HepG2 (cell line): ENCODE data around the gene ANKRD60. TPM values are rescaled to one million over a fixed set of nuclear protein-coding genes. Genes with fewer than 3 reads are reported as not detected.

Source experiments
- DNMT3B ChIP-seq: conservative IDR thresholded peaks from 2 replicates; pipeline ENCODE4 v1.6.1; 2016; ENCODE audit warnings: missing biosample characterization, control low read depth
- FOXP1 ChIP-seq, 2 experiments: fragments of 450-650 bp in 1 of 2; IDR thresholded peaks; 2 replicates each; pipeline ENCODE4 v1.6.1; 2017 to 2018; ENCODE audit warnings: antibody characterized with exemption in 1 of 2
- FUBP1 ChIP-seq: sonication (generic); formaldehyde crosslinking; IDR thresholded peaks from 2 replicates; pipeline ENCODE4 v1.5.1; 2020; ENCODE audit warnings: missing genetic modification reagents, mild to moderate bottlenecking, borderline replicate concordance
- TERF1 ChIP-seq: sonication (generic); formaldehyde crosslinking; IDR thresholded peaks from 2 replicates; pipeline ENCODE4 v1.8.0; 2022; ENCODE audit warnings: mild to moderate bottlenecking, missing genetic modification reagents, moderate library complexity
- THYN1 ChIP-seq: sonication (generic); formaldehyde crosslinking; IDR thresholded peaks from 2 replicates; pipeline ENCODE4 v1.8.1; 2023; ENCODE audit warnings: low read depth, mild to moderate bottlenecking, moderate library complexity, missing genetic modification reagents, borderline replicate concordance
- ZSCAN20 ChIP-seq: sonication (generic); formaldehyde crosslinking; IDR thresholded peaks from 2 replicates; pipeline ENCODE4 v1.4.0; 2020; ENCODE audit warnings: missing genetic modification reagents, mild to moderate bottlenecking, borderline replicate concordance
- polyA plus RNA-seq, 8 experiments: library from polyadenylated mRNA; depleted of rRNA in 3 of 8; stranded (reverse) in 7 of 8; unstranded in 1 of 8; fragments of >200 nt; fragmentation: Illumina TruSeq in 4 of 8; extraction: Trizol in 4 of 8; gene quantifications; 2 replicates each; pipeline versions ENCODE4 v1.2.1 to v1.2.3, GENCODE V29; 2011 to 2016; ENCODE audit warnings: low read depth in 4 of 8, missing spikeins in 1 of 8, mixed read lengths in 1 of 8; ENCODE audit not compliant: insufficient read depth in 1 of 8
- total RNA-seq, 5 experiments: library from RNA; depleted of rRNA; stranded (reverse); fragments of >200 nt; fragmentation: Illumina TruSeq; extraction: Trizol; gene quantifications; 2 replicates each; pipeline ENCODE4 v1.2.3, GENCODE V29; 2016; ENCODE audit warnings: low read depth in 1 of 5
- TF ChIP-seq, protein P1 (sequence below): sonication (generic); formaldehyde crosslinking; IDR thresholded peaks from 2 replicates; pipeline ENCODE4 v1.4.0; 2020; ENCODE audit warnings: missing genetic modification reagents
- TF ChIP-seq, protein P2 (sequence below): sonication (generic); formaldehyde crosslinking; conservative IDR thresholded peaks from 2 replicates; pipeline ENCODE4 v1.4.0; 2020; ENCODE audit warnings: missing genetic modification reagents
- TF ChIP-seq, protein P3 (sequence below): sonication (generic); formaldehyde crosslinking; IDR thresholded peaks from 2 replicates; pipeline ENCODE4 v1.8.0; 2022; ENCODE audit warnings: missing genetic modification reagents, mild to moderate bottlenecking, moderate library complexity, borderline replicate concordance
- TF ChIP-seq, protein P4 (sequence below), 2 experiments: sonication (generic) in 1 of 2; formaldehyde crosslinking in 1 of 2; IDR thresholded peaks; 2 replicates each; pipeline versions ENCODE4 v1.4.0 to v1.6.1; 2018 to 2020; ENCODE audit warnings: missing genetic modification reagents in 2 of 2, borderline replicate concordance in 1 of 2, low read depth in 1 of 2, mild to moderate bottlenecking in 1 of 2, missing biosample characterization in 1 of 2
- TF ChIP-seq, protein P5 (sequence below): sonication (generic); formaldehyde crosslinking; IDR thresholded peaks from 2 replicates; pipeline ENCODE4 v1.5.1; 2020; ENCODE audit warnings: mild to moderate bottlenecking, moderate library complexity, missing genetic modification reagents

ANKRD60 gene
- total and polyA plus RNA-seq, 2 of the 13 experiments (the other 11 are each of a cell fraction or from before 2014, with no cell fraction given) = not detected

GRCh38 chr20:58209652-58210397 is 18.6 kb downstream of the ANKRD60 start (continued):
- TF ChIP-seq, protein P1, sequence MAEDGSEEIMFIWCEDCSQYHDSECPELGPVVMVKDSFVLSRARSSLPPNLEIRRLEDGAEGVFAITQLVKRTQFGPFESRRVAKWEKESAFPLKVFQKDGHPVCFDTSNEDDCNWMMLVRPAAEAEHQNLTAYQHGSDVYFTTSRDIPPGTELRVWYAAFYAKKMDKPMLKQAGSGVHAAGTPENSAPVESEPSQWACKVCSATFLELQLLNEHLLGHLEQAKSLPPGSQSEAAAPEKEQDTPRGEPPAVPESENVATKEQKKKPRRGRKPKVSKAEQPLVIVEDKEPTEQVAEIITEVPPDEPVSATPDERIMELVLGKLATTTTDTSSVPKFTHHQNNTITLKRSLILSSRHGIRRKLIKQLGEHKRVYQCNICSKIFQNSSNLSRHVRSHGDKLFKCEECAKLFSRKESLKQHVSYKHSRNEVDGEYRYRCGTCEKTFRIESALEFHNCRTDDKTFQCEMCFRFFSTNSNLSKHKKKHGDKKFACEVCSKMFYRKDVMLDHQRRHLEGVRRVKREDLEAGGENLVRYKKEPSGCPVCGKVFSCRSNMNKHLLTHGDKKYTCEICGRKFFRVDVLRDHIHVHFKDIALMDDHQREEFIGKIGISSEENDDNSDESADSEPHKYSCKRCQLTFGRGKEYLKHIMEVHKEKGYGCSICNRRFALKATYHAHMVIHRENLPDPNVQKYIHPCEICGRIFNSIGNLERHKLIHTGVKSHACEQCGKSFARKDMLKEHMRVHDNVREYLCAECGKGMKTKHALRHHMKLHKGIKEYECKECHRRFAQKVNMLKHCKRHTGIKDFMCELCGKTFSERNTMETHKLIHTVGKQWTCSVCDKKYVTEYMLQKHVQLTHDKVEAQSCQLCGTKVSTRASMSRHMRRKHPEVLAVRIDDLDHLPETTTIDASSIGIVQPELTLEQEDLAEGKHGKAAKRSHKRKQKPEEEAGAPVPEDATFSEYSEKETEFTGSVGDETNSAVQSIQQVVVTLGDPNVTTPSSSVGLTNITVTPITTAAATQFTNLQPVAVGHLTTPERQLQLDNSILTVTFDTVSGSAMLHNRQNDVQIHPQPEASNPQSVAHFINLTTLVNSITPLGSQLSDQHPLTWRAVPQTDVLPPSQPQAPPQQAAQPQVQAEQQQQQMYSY (CRISPR knock-in tag) = peak; percentile 48
- TF ChIP-seq THYN1 (CRISPR knock-in tag) (no peak), FUBP1 (CRISPR knock-in tag) (no peak), DNMT3B (CRISPR knock-in tag) (0 out of 2 replicates have a peak, but pooled peaks have one; percentile 78), FOXP1 (IDR thresholded peaks at IDR 0.05) (no peak), FOXP1 (CRISPR knock-in tag; IDR thresholded peaks at IDR 0.05) (0 out of 2 replicates have a peak, but pooled peaks have one; percentile 22), ZSCAN20 (CRISPR knock-in tag) (0 out of 2 replicates have a peak, but pooled peaks have one; percentile 40), TERF1 (CRISPR knock-in tag) (0 out of 2 replicates have a peak, but pooled peaks have one; percentile 50)
- TF ChIP-seq, protein P2, sequence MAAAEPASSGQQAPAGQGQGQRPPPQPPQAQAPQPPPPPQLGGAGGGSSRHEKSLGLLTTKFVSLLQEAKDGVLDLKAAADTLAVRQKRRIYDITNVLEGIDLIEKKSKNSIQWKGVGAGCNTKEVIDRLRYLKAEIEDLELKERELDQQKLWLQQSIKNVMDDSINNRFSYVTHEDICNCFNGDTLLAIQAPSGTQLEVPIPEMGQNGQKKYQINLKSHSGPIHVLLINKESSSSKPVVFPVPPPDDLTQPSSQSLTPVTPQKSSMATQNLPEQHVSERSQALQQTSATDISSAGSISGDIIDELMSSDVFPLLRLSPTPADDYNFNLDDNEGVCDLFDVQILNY (CRISPR knock-in tag) = peak; percentile 76; the same call in 1 of the 2 replicates
- TF ChIP-seq, protein P3, sequence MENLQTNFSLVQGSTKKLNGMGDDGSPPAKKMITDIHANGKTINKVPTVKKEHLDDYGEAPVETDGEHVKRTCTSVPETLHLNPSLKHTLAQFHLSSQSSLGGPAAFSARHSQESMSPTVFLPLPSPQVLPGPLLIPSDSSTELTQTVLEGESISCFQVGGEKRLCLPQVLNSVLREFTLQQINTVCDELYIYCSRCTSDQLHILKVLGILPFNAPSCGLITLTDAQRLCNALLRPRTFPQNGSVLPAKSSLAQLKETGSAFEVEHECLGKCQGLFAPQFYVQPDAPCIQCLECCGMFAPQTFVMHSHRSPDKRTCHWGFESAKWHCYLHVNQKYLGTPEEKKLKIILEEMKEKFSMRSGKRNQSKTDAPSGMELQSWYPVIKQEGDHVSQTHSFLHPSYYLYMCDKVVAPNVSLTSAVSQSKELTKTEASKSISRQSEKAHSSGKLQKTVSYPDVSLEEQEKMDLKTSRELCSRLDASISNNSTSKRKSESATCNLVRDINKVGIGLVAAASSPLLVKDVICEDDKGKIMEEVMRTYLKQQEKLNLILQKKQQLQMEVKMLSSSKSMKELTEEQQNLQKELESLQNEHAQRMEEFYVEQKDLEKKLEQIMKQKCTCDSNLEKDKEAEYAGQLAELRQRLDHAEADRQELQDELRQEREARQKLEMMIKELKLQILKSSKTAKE (CRISPR knock-in tag) = no peak
- TF ChIP-seq, protein P4, sequence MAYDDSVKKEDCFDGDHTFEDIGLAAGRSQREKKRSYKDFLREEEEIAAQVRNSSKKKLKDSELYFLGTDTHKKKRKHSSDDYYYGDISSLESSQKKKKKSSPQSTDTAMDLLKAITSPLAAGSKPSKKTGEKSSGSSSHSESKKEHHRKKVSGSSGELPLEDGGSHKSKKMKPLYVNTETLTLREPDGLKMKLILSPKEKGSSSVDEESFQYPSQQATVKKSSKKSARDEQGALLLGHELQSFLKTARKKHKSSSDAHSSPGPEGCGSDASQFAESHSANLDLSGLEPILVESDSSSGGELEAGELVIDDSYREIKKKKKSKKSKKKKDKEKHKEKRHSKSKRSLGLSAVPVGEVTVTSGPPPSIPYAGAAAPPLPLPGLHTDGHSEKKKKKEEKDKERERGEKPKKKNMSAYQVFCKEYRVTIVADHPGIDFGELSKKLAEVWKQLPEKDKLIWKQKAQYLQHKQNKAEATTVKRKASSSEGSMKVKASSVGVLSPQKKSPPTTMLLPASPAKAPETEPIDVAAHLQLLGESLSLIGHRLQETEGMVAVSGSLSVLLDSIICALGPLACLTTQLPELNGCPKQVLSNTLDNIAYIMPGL (CRISPR knock-in tag; IDR thresholded peaks at IDR 0.05; ENCODE audit: borderline replicate concordance in 1 of 2, low read depth in 1 of 2) = peak; percentile 95 to 98
- TF ChIP-seq, protein P5, sequence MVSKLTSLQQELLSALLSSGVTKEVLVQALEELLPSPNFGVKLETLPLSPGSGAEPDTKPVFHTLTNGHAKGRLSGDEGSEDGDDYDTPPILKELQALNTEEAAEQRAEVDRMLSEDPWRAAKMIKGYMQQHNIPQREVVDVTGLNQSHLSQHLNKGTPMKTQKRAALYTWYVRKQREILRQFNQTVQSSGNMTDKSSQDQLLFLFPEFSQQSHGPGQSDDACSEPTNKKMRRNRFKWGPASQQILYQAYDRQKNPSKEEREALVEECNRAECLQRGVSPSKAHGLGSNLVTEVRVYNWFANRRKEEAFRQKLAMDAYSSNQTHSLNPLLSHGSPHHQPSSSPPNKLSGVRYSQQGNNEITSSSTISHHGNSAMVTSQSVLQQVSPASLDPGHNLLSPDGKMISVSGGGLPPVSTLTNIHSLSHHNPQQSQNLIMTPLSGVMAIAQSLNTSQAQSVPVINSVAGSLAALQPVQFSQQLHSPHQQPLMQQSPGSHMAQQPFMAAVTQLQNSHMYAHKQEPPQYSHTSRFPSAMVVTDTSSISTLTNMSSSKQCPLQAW (CRISPR knock-in tag) = peak; percentile 75; the same call in 1 of the 2 replicates
